HepG2 (cell line): Measurements from ENCODE around the gene EPHA1. TPM values are rescaled to one million over a fixed set of nuclear protein-coding genes. Genes with fewer than 3 reads are reported as not detected.

Source experiments
- CREB3 ChIP-seq: sonication (generic); formaldehyde crosslinking; IDR thresholded peaks from 2 replicates; pipeline ENCODE4 v1.5.0; 2020; ENCODE audit warnings: missing genetic modification reagents
- FOXC1 ChIP-seq: sonication (generic); formaldehyde crosslinking; IDR thresholded peaks from 2 replicates; pipeline ENCODE4 v1.8.0; 2022; ENCODE audit warnings: mild to moderate bottlenecking, missing genetic modification reagents, borderline replicate concordance
- FOXJ3 ChIP-seq: sonication (generic); formaldehyde crosslinking; IDR thresholded peaks from 2 replicates; pipeline ENCODE4 v1.4.0; 2020; ENCODE audit warnings: missing genetic modification reagents, mild to moderate bottlenecking, borderline replicate concordance
- GZF1 ChIP-seq: sonication (generic); formaldehyde crosslinking; IDR thresholded peaks from 2 replicates; pipeline ENCODE4 v1.5.1; 2020; ENCODE audit warnings: mild to moderate bottlenecking, missing genetic modification reagents
- IKZF5 ChIP-seq: IDR thresholded peaks from 2 replicates; pipeline ENCODE4 v1.6.1; 2018; ENCODE audit warnings: missing genetic modification reagents, mild to moderate bottlenecking, missing compliant biosample characterization
- KDM2A ChIP-seq: sonication (generic); formaldehyde crosslinking; IDR thresholded peaks from 2 replicates; pipeline ENCODE4 v1.4.0; 2020; ENCODE audit warnings: low read depth, missing genetic modification reagents, borderline replicate concordance
- KLF6 ChIP-seq: IDR thresholded peaks from 2 replicates; pipeline ENCODE4 v1.8.0; 2016; ENCODE audit warnings: missing biosample characterization, missing genetic modification reagents
- MED8 ChIP-seq: sonication (generic); formaldehyde crosslinking; IDR thresholded peaks from 2 replicates; pipeline ENCODE4 v1.8.1; 2023; ENCODE audit warnings: mild to moderate bottlenecking, missing genetic modification reagents; ENCODE audit not compliant: insufficient replicate concordance
- NR2F1 ChIP-seq, 2 experiments: fragments of 450-650 bp in 1 of 2; formaldehyde crosslinking in 1 of 2; IDR thresholded peaks; 2 replicates each; pipeline versions ENCODE4 v1.5.0 to v1.6.1; 2016 to 2020; ENCODE audit warnings: mild to moderate bottlenecking in 1 of 2, missing compliant biosample characterization in 1 of 2, missing genetic modification reagents in 1 of 2, moderate library complexity in 1 of 2
- PRMT3 ChIP-seq: sonication (generic); formaldehyde crosslinking; IDR thresholded peaks from 2 replicates; pipeline ENCODE4 v1.8.1; 2022; ENCODE audit warnings: low read depth, mild to moderate bottlenecking, moderate library complexity, missing genetic modification reagents, borderline replicate concordance
- ZFP36L1 ChIP-seq: sonication (generic); formaldehyde crosslinking; IDR thresholded peaks from 2 replicates; pipeline ENCODE4 v1.8.0; 2022; ENCODE audit warnings: mild to moderate bottlenecking, missing genetic modification reagents, moderate library complexity
- ZFP62 ChIP-seq: sonication (generic); formaldehyde crosslinking; IDR thresholded peaks from 2 replicates; pipeline ENCODE4 v1.4.0; 2020; ENCODE audit warnings: missing genetic modification reagents
- ZFP91 ChIP-seq: sonication (generic); formaldehyde crosslinking; IDR thresholded peaks from 2 replicates; pipeline ENCODE4 v1.9.0; 2022; ENCODE audit warnings: missing genetic modification reagents, mild to moderate bottlenecking, borderline replicate concordance
- ZNF740 ChIP-seq: sonication (generic); formaldehyde crosslinking; IDR thresholded peaks from 2 replicates; pipeline ENCODE4 v1.4.0; 2020; ENCODE audit warnings: missing genetic modification reagents
- polyA plus RNA-seq, 8 experiments: library from polyadenylated mRNA; depleted of rRNA in 3 of 8; stranded (reverse) in 7 of 8; unstranded in 1 of 8; fragments of >200 nt; fragmentation: Illumina TruSeq in 4 of 8; extraction: Trizol in 4 of 8; gene quantifications; 2 replicates each; pipeline versions ENCODE4 v1.2.1 to v1.2.3, GENCODE V29; 2011 to 2016; ENCODE audit warnings: low read depth in 4 of 8, missing spikeins in 1 of 8, mixed read lengths in 1 of 8; ENCODE audit not compliant: insufficient read depth in 1 of 8
- total RNA-seq, 5 experiments: library from RNA; depleted of rRNA; stranded (reverse); fragments of >200 nt; fragmentation: Illumina TruSeq; extraction: Trizol; gene quantifications; 2 replicates each; pipeline ENCODE4 v1.2.3, GENCODE V29; 2016; ENCODE audit warnings: low read depth in 1 of 5
- TF ChIP-seq, protein P1 (sequence below): sonication (generic); formaldehyde crosslinking; IDR thresholded peaks from 2 replicates; pipeline ENCODE4 v1.5.1; 2020; ENCODE audit warnings: missing genetic modification reagents, mild to moderate bottlenecking, borderline replicate concordance
- TF ChIP-seq, protein P2 (sequence below): fragments of 450-650 bp; IDR thresholded peaks from 2 replicates; pipeline ENCODE4 v1.6.1; 2016

The EPHA1 gene
- total and polyA plus RNA-seq, 2 of the 13 experiments (the other 11 are each of a cell fraction or from before 2014, with no cell fraction given), result 4.6 to 17.1 TPM

- TF ChIP-seq ZFP91 (CRISPR knock-in tag) (peak; percentile 64), KDM2A (CRISPR knock-in tag) (peak; percentile 62; the same call in 1 of the 2 replicates), GZF1 (CRISPR knock-in tag) (no peak), PRMT3 (CRISPR knock-in tag) (no peak), ZFP36L1 (CRISPR knock-in tag) (no peak), ZNF740 (CRISPR knock-in tag) (no peak), CREB3 (CRISPR knock-in tag) (no peak), FOXC1 (CRISPR knock-in tag) (no peak; the same call in 1 of the 2 replicates), NR2F1 (CRISPR knock-in tag; IDR thresholded peaks at IDR 0.05) (peak; percentile 70 to 72), KLF6 (CRISPR knock-in tag) (no peak), MED8 (no peak), IKZF5 (CRISPR knock-in tag) (peak; percentile 70; the same call in 1 of the 2 replicates), ZFP62 (CRISPR knock-in tag) (no peak), FOXJ3 (CRISPR knock-in tag) (no peak)
- TF ChIP-seq, protein P1, sequence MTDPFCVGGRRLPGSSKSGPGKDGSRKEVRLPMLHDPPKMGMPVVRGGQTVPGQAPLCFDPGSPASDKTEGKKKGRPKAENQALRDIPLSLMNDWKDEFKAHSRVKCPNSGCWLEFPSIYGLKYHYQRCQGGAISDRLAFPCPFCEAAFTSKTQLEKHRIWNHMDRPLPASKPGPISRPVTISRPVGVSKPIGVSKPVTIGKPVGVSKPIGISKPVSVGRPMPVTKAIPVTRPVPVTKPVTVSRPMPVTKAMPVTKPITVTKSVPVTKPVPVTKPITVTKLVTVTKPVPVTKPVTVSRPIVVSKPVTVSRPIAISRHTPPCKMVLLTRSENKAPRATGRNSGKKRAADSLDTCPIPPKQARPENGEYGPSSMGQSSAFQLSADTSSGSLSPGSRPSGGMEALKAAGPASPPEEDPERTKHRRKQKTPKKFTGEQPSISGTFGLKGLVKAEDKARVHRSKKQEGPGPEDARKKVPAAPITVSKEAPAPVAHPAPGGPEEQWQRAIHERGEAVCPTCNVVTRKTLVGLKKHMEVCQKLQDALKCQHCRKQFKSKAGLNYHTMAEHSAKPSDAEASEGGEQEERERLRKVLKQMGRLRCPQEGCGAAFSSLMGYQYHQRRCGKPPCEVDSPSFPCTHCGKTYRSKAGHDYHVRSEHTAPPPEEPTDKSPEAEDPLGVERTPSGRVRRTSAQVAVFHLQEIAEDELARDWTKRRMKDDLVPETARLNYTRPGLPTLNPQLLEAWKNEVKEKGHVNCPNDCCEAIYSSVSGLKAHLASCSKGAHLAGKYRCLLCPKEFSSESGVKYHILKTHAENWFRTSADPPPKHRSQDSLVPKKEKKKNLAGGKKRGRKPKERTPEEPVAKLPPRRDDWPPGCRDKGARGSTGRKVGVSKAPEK (CRISPR knock-in tag), result no peak
- TF ChIP-seq, protein P2, sequence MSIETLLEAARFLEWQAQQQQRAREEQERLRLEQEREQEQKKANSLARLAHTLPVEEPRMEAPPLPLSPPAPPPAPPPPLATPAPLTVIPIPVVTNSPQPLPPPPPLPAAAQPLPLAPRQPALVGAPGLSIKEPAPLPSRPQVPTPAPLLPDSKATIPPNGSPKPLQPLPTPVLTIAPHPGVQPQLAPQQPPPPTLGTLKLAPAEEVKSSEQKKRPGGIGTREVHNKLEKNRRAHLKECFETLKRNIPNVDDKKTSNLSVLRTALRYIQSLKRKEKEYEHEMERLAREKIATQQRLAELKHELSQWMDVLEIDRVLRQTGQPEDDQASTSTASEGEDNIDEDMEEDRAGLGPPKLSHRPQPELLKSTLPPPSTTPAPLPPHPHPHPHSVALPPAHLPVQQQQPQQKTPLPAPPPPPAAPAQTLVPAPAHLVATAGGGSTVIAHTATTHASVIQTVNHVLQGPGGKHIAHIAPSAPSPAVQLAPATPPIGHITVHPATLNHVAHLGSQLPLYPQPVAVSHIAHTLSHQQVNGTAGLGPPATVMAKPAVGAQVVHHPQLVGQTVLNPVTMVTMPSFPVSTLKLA, result no peak
These were observed 15.2 kb downstream of the EPHA1 start (continued) for GRCh38 chr7:143393267-143394041.
